ENCODE results near the gene WIPI1. TPM values are rescaled to one million over a fixed set of nuclear protein-coding genes. Genes with fewer than 3 reads are reported as not detected.
A peak's percentile ranks its signal among the peaks of the same experiment; 100 is the strongest.

The WIPI1 gene
- polyA plus RNA-seq, 6 donors from 2014 or later = 1.4 to 4.6 (median 3.1) TPM; not detected in 1

- H3K36me3 Mint-ChIP-seq = no peaks in the 10 kb centered on the region
- ATAC-seq (ENCODE audit: low read depth in 2 of 2) (no peak), DNase-seq (no peak)
- no peaks in the 10 kb centered on the region for H3K4me1 Mint-ChIP-seq
- H3K9me3 Mint-ChIP-seq = peaks cover 2 to 13% (median 6%) of the 10 kb centered on the region in 7 donors
- no peak overlapping the region for H3K27ac Mint-ChIP-seq
- no peak overlapping the region for H3K4me3 Mint-ChIP-seq
- peaks cover 8 to 12% (median 12%) of the 10 kb centered on the region in 3 donors for H3K27me3 Mint-ChIP-seq
Measured at GRCh38 chr17:68480885-68481284, 23.6 kb upstream of the WIPI1 start.

GRCh38 chr17:68470961-68471360 is 13.7 kb upstream of the WIPI1 start:
- H3K4me1 Mint-ChIP-seq = peaks cover 0 to 2% (median 0%) of the 10 kb centered on the region in 3 donors
- no peaks in the 10 kb centered on the region for H3K36me3 Mint-ChIP-seq

GRCh38 chr17:68468788-68469187 is 11.5 kb upstream of the WIPI1 start:
- ATAC-seq (ENCODE audit: low read depth in 2 of 2) = no peak
- Mint-ChIP-seq H3K36me3 (no peaks in the 10 kb centered on the region), H3K4me3 (no peak overlapping the region), H3K9me3 (no peaks in the 10 kb centered on the region), H3K27ac (no peak overlapping the region), H3K27me3 (peaks cover 0 to 8% (median 0%) of the 10 kb centered on the region in 3 donors), H3K4me1 (peaks cover 0 to 5% (median 0%) of the 10 kb centered on the region in 3 donors)
- no peak for DNase-seq

More at GRCh38 chr17:68470961-68471360, 13.7 kb upstream of the WIPI1 start:
- ATAC-seq (ENCODE audit: low read depth in 2 of 2) = no peak
- Mint-ChIP-seq H3K9me3 (no peaks in the 10 kb centered on the region), H3K4me3 (no peak overlapping the region), H3K27me3 (peaks cover 0 to 8% (median 0%) of the 10 kb centered on the region in 3 donors), H3K27ac (no peak overlapping the region)
- no peak for DNase-seq

GRCh38 chr17:68468334-68468733 is 11.0 kb upstream of the WIPI1 start:
- DNase-seq (no peak), ATAC-seq (ENCODE audit: low read depth in 2 of 2) (no peak)
- H3K9me3 Mint-ChIP-seq = no peaks in the 10 kb centered on the region
- H3K27me3 Mint-ChIP-seq = peaks cover 0 to 8% (median 0%) of the 10 kb centered on the region in 3 donors
- peaks cover 0 to 5% (median 0%) of the 10 kb centered on the region in 3 donors for H3K4me1 Mint-ChIP-seq
- no peak overlapping the region for H3K27ac Mint-ChIP-seq
- no peak overlapping the region for H3K4me3 Mint-ChIP-seq
- no peaks in the 10 kb centered on the region for H3K36me3 Mint-ChIP-seq

- ATAC-seq (ENCODE audit: low read depth in 2 of 2) = no peak
- H3K27me3 Mint-ChIP-seq = no peaks in the 10 kb centered on the region
- H3K4me3 Mint-ChIP-seq = no peak overlapping the region
- peak overlapping the region in 3 of 6 donors; percentile 56 to 90 (median 81) for H3K27ac Mint-ChIP-seq
- no peaks in the 10 kb centered on the region for H3K9me3 Mint-ChIP-seq
- H3K4me1 Mint-ChIP-seq = peaks cover 2 to 13% (median 8%) of the 10 kb centered on the region in 3 donors
- no peaks in the 10 kb centered on the region for H3K36me3 Mint-ChIP-seq
- DNase-seq = no peak
Measured at GRCh38 chr17:68463211-68464019, 6.1 kb upstream of the WIPI1 start.

GRCh38 chr17:68462381-68463210 is 5.3 kb upstream of the WIPI1 start:
- Mint-ChIP-seq H3K4me1 (peaks cover 6 to 20% (median 16%) of the 10 kb centered on the region in 3 donors), H3K27ac (peak overlapping the region in 4 of 6 donors; percentile 56 to 92 (median 86)), H3K4me3 (no peak overlapping the region), H3K27me3 (no peaks in the 10 kb centered on the region), H3K9me3 (no peaks in the 10 kb centered on the region), H3K36me3 (no peaks in the 10 kb centered on the region)
- DNase-seq (peak; percentile 74), ATAC-seq (ENCODE audit: low read depth in 2 of 2) (peak; percentile 93 to 94)

- H3K9me3 Mint-ChIP-seq = no peaks in the 10 kb centered on the region
- peak overlapping the region in 3 of 6 donors; percentile 38 to 86 (median 77) for H3K27ac Mint-ChIP-seq
- H3K27me3 Mint-ChIP-seq = no peaks in the 10 kb centered on the region
- no peak for ATAC-seq (ENCODE audit: low read depth in 2 of 2)
- peak overlapping the region in 1 of 8 donors; percentile 65 for H3K4me3 Mint-ChIP-seq
- H3K36me3 Mint-ChIP-seq = no peaks in the 10 kb centered on the region
- peaks cover 10 to 26% (median 21%) of the 10 kb centered on the region in 3 donors for H3K4me1 Mint-ChIP-seq
- no peak for DNase-seq
Measured at GRCh38 chr17:68461589-68461988, 4.3 kb upstream of the WIPI1 start.

- H3K36me3 Mint-ChIP-seq = no peaks in the 10 kb centered on the region
- H3K4me1 Mint-ChIP-seq = peaks cover 10 to 27% (median 25%) of the 10 kb centered on the region in 3 donors
- DNase-seq (no peak), ATAC-seq (ENCODE audit: low read depth in 2 of 2) (no peak)
- H3K27me3 Mint-ChIP-seq = no peaks in the 10 kb centered on the region
- no peaks in the 10 kb centered on the region for H3K9me3 Mint-ChIP-seq
- H3K4me3 Mint-ChIP-seq = no peak overlapping the region
- peak overlapping the region in 1 of 6 donors; percentile 15 for H3K27ac Mint-ChIP-seq
Measured at GRCh38 chr17:68461122-68461539, 3.8 kb upstream of the WIPI1 start.

- Mint-ChIP-seq H3K4me1 (peaks cover 10 to 27% (median 23%) of the 10 kb centered on the region in 3 donors), H3K27me3 (no peaks in the 10 kb centered on the region), H3K4me3 (no peak overlapping the region), H3K9me3 (no peaks in the 10 kb centered on the region), H3K36me3 (no peaks in the 10 kb centered on the region), H3K27ac (peak overlapping the region in 1 of 6 donors; percentile 15)
- no peak for ATAC-seq (ENCODE audit: low read depth in 2 of 2)
- DNase-seq = no peak
Measured at GRCh38 chr17:68460715-68461114, 3.4 kb upstream of the WIPI1 start.

GRCh38 chr17:68460146-68460545 is 2.9 kb upstream of the WIPI1 start:
- Mint-ChIP-seq H3K4me3 (no peak overlapping the region), H3K27me3 (no peaks in the 10 kb centered on the region), H3K27ac (peak overlapping the region in 1 of 6 donors; percentile 69), H3K36me3 (no peaks in the 10 kb centered on the region), H3K9me3 (no peaks in the 10 kb centered on the region), H3K4me1 (peaks cover 10 to 27% (median 22%) of the 10 kb centered on the region in 3 donors)
- ATAC-seq (ENCODE audit: low read depth in 2 of 2) = no peak
- DNase-seq = no peak

GRCh38 chr17:68459037-68459639 is 1.8 kb upstream of the WIPI1 start:
- ATAC-seq (ENCODE audit: low read depth in 2 of 2) (no peak), DNase-seq (no peak)
- Mint-ChIP-seq H3K27ac (no peak overlapping the region), H3K4me3 (peak overlapping the region in 2 of 8 donors; percentile 10 to 88), H3K27me3 (no peaks in the 10 kb centered on the region), H3K9me3 (no peaks in the 10 kb centered on the region), H3K36me3 (no peaks in the 10 kb centered on the region), H3K4me1 (peaks cover 10 to 27% (median 22%) of the 10 kb centered on the region in 3 donors)

- Mint-ChIP-seq H3K4me3 (peak overlapping the region; percentile 80 to 97 (median 90)), H3K27me3 (no peaks in the 10 kb centered on the region), H3K4me1 (peaks cover 10 to 27% (median 22%) of the 10 kb centered on the region in 3 donors), H3K9me3 (no peaks in the 10 kb centered on the region), H3K27ac (peak overlapping the region in 5 of 6 donors; percentile 81 to 98 (median 96)), H3K36me3 (no peaks in the 10 kb centered on the region)
- ATAC-seq (ENCODE audit: low read depth in 2 of 2) (no peak), DNase-seq (no peak)
Measured at GRCh38 chr17:68458260-68459036, 1.2 kb upstream of the WIPI1 start.
